GM12878 (cell line): ENCODE results near the gene RNLS. TPM values are rescaled to one million over a fixed set of nuclear protein-coding genes. Genes with fewer than 3 reads are reported as not detected.

Experiments
- ATAC-seq: fragments of 200-7000 bp; cut with Tn5 transposase; 3 replicates; pipeline ENCODE4 v1.9.1; 2020; ENCODE audit warnings: mild to moderate bottlenecking, moderate library complexity
- BruUV-seq: library from RNA; stranded (reverse); fragments of 400-500 nt; replicated peaks from 2 replicates; lab custom pipeline; 2021; lab: Mats Ljungman, UMichigan
- CTCF ChIA-PET: fragments of 300-600 bp; sonication (Branson Sonifier 250); formaldehyde crosslinking; extraction: SDS; loops from one replicate; lab custom pipeline; 2021; ENCODE audit warnings: inconsistent platforms; lab: Yijun Ruan, JAX
- POLR2A ChIA-PET: fragments of 350-600 bp; formaldehyde crosslinking; extraction: SDS; loops from one replicate; lab custom pipeline; 2021; ENCODE audit warnings: inconsistent platforms; lab: Charles Lee
- RAD21 ChIA-PET: fragments of 300-600 bp; sonication (Branson Sonifier 250); formaldehyde crosslinking; loops from one replicate; lab custom pipeline; 2023; ENCODE audit warnings: antibody characterized with exemption; ENCODE audit not compliant: unreplicated experiment; lab: Charles Lee
- SMC1A ChIA-PET: fragments of 300-600 bp; sonication (Branson Sonifier 250); formaldehyde crosslinking; loops from one replicate; lab custom pipeline; 2023; ENCODE audit not compliant: unreplicated experiment, uncharacterized antibody; lab: Charles Lee
- DNase-seq: peaks from one replicate; pipeline ENCODE4 v3.0.0-alpha.2; 2011; ENCODE audit warnings: low read depth, low spot score
- FAIRE-seq: peaks from 3 replicates; lab custom pipeline; 2011; peaks lifted over from hg19 to GRCh38; lab: Jason Lieb, UNC
- H2AFZ ChIP-seq: 2 replicates; pipeline ENCODE4 v1.6.0; 2011; ENCODE audit warnings: low read depth, low read length, control low read depth; ENCODE audit not compliant: control insufficient read depth
- H3K27ac ChIP-seq: 2 replicates; pipeline ENCODE4 v1.5.1; 2011; ENCODE audit warnings: control low read depth; ENCODE audit not compliant: control insufficient read depth, insufficient read depth
- H3K27me3 ChIP-seq, 2 experiments: replicated peaks in 1 of 2; 2 replicates each; pipeline versions ENCODE4 v1.6.0 to v1.6.1; 2011; ENCODE audit warnings: low read length in 1 of 2; ENCODE audit not compliant: control insufficient read depth in 2 of 2, insufficient read depth in 2 of 2
- H3K36me3 ChIP-seq, 2 experiments: 2 replicates each; pipeline ENCODE4 v1.5.1; 2011; ENCODE audit warnings: low read length in 1 of 2; ENCODE audit not compliant: control insufficient read depth in 2 of 2, insufficient read depth in 2 of 2
- H3K4me1 ChIP-seq: 2 replicates; pipeline ENCODE4 v1.6.1; 2011; ENCODE audit warnings: mild to moderate bottlenecking, low read length, moderate library complexity, mixed read lengths; ENCODE audit not compliant: control insufficient read depth, insufficient read depth
- H3K4me2 ChIP-seq: 2 replicates; pipeline ENCODE4 v1.6.0; 2011; ENCODE audit warnings: control low read depth; ENCODE audit not compliant: control insufficient read depth, insufficient read depth
- H3K4me3 ChIP-seq: fragments of 200-600 bp; sonication (generic); 2 replicates; pipeline ENCODE4 v1.5.1; 2016
- H3K79me2 ChIP-seq: 2 replicates; pipeline ENCODE4 v1.6.0; 2011; ENCODE audit warnings: low read length; ENCODE audit not compliant: control insufficient read depth, insufficient read depth
- H3K9ac ChIP-seq: 2 replicates; pipeline ENCODE4 v1.8.0; 2011; ENCODE audit warnings: low read length, control low read depth, mixed read lengths; ENCODE audit not compliant: control insufficient read depth, insufficient read depth
- H3K9me3 ChIP-seq: replicated peaks from 3 replicates; pipeline ENCODE4 v1.5.1; 2011; ENCODE audit warnings: mild to moderate bottlenecking, low read length; ENCODE audit not compliant: control insufficient read depth, insufficient read depth
- H4K20me1 ChIP-seq: 2 replicates; pipeline ENCODE4 v1.6.0; 2011; ENCODE audit not compliant: control insufficient read depth, insufficient read depth
- PAX5 ChIP-seq: IDR thresholded peaks from 2 replicates; pipeline ENCODE4 v1.6.1; 2011; ENCODE audit warnings: low read depth, low read length, borderline replicate concordance
- ZNF592 ChIP-seq: fragments of 450-650 bp; IDR thresholded peaks from 2 replicates; pipeline ENCODE4 v1.6.1; 2017; ENCODE audit warnings: mild to moderate bottlenecking, moderate library complexity
- WGBS: methylation state at CpG from one replicate; pipeline ENCODE4 v1.1.6; 2016; ENCODE audit warnings: low lambda C conversion rate; ENCODE audit not compliant: insufficient replicate concordance, insufficient coverage; ENCODE audit errors: missing lambda C conversion rate; 5-methylcytosine and 5-hydroxymethylcytosine counted together
- in situ Hi-C: fragments of 300-500 bp; cut with MboI; formaldehyde crosslinking; loops from 9 replicates; pipeline ENCODE4 v1.14.3; 2018; ENCODE audit warnings: mixed read lengths
- intact Hi-C: fragments of 100-400 bp; cut with micrococcal nuclease; formaldehyde crosslinking; loops from one replicate; pipeline ENCODE4 v1.14.2; 2022; ENCODE audit not compliant: unreplicated experiment
- polyA plus RNA-seq, 11 experiments: library from polyadenylated mRNA; depleted of rRNA in 4 of 11; unstranded in 6 of 11; stranded (reverse) in 5 of 11; fragments of >200 nt; fragmentation: Nextera tagmentation in 4 of 11; fragmentation: Illumina TruSeq in 1 of 11; extraction: Ambion mirVana in 4 of 11; extraction: Trizol in 1 of 11; gene quantifications; 1 replicate in 1 of 11; 2 replicates in 10 of 11; pipeline versions ENCODE4 v1.2.1 to v1.2.3, GENCODE V29; 2011 to 2016; ENCODE audit warnings: inconsistent platforms in 2 of 11, missing spikeins in 2 of 11, low read depth in 1 of 11
- total RNA-seq, 4 experiments: library from RNA; depleted of rRNA in 3 of 4; stranded (reverse); fragments of >200 nt in 3 of 4; fragmentation: Illumina TruSeq in 1 of 4; extraction: Trizol in 1 of 4; gene quantifications; 2 replicates each; pipeline versions ENCODE4 v1.2.1 to v1.2.3, GENCODE V29; 2013 to 2021

RNLS gene
- total and polyA plus RNA-seq, 10 of the 15 experiments (the other 5 are each of a cell fraction or from before 2014, with no cell fraction given), result 3.4 to 6.7 (median 4.6) TPM

- Histone ChIP-seq H3K4me2 (no peak overlapping the region), H3K79me2 (no peaks in the 10 kb centered on the region), H3K4me1 (no peaks in the 10 kb centered on the region), H3K27me3 (no peaks in the 10 kb centered on the region), H3K36me3 (no peaks in the 10 kb centered on the region), H2AFZ (no peak overlapping the region), H4K20me1 (no peaks in the 10 kb centered on the region), H3K9ac (no peak overlapping the region), H3K9me3 (no peaks in the 10 kb centered on the region), H3K27ac (no peak overlapping the region), H3K4me3 (no peak overlapping the region)
- no peak for FAIRE-seq
- ATAC-seq, result no peak
- BruUV-seq, result no TSS peak
- RAD21 ChIA-PET, result no interaction called here
- SMC1A ChIA-PET, result interaction anchor here (1.3 to 1.6 kb wide), 2 partner anchors 9 to 16 kb away, joined by 4 to 6 read pairs; no protein-coding TSS in a partner anchor
- CTCF ChIA-PET, result no interaction called here
- POLR2A ChIA-PET, result no interaction called here
- intact Hi-C loops, result no loop called here
- TF ChIP-seq ZNF592, result no peak
- no peak for TF ChIP-seq PAX5
- WGBS, result 95% methylated on average over 2 of the region's 2 CpGs
- DNase-seq, result no peak
- in situ Hi-C loops, result no loop called here
Measured at GRCh38 chr10:88238615-88238914, 344.6 kb downstream of the RNLS start.
